ENCODE measurements around the gene C22orf15.

Gene C22orf15

GRCh38 chr22:23772649-23773473 lies 10.1 kb downstream of the C22orf15 start, which contains the start of gene MMP11:
MMP11 (plus strand) TSS chr22:23772849; CDS start chr22:23772871, 22 bp downstream.
- peak in 4 of 56 donors; percentile 23 to 56 (median 38) for DNase-seq

- DNase-seq: no peak
Measured at GRCh38 chr22:23773483-23774113, 10.8 kb downstream of the C22orf15 start.

DNA sequence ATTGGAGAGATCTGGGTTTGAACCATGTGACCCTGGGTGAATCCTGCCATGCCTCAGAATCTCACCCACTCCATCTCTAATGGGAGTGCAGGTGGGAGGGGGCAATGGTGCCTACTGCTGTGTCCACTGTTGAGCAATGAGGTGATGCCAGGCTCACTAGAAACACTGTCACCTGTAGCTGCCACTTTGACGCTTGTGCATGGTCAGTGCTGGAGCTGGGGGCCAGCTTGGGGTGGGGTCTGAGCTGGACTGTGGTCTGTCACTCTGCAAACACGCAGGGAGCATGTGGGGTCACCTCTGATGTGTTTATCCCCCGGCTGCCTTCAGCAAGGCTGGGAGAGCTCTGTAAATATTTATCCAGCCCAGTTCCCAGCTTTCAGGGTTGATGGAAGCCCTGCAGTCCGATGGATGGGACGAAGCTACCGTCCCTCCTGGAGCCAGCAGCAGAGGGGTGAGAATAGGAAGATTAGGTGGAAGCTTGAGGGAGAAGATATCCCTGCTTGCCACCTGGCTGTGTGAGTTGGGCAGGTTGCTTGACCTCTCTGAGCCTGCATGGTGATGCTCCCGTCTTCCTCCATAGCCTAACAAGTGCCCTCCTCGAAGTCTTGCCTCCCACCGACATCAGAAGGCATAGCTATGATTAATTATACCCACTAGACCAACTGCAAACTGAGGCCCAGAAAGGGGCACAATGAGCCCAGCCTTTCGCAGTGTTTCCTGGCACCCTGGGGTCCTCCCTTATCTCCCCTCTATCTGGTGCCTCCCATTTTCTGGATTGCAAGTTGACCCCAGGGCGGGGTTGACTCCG lies 11.5 kb downstream of the C22orf15 start:
- DNase-seq: no peak

- no peak for DNase-seq
Measured at GRCh38 chr22:23774922-23775436, 12.2 kb downstream of the C22orf15 start.

GRCh38 chr22:23775779-23776375 lies 13.1 kb downstream of the C22orf15 start:
- no peak for DNase-seq

DNA sequence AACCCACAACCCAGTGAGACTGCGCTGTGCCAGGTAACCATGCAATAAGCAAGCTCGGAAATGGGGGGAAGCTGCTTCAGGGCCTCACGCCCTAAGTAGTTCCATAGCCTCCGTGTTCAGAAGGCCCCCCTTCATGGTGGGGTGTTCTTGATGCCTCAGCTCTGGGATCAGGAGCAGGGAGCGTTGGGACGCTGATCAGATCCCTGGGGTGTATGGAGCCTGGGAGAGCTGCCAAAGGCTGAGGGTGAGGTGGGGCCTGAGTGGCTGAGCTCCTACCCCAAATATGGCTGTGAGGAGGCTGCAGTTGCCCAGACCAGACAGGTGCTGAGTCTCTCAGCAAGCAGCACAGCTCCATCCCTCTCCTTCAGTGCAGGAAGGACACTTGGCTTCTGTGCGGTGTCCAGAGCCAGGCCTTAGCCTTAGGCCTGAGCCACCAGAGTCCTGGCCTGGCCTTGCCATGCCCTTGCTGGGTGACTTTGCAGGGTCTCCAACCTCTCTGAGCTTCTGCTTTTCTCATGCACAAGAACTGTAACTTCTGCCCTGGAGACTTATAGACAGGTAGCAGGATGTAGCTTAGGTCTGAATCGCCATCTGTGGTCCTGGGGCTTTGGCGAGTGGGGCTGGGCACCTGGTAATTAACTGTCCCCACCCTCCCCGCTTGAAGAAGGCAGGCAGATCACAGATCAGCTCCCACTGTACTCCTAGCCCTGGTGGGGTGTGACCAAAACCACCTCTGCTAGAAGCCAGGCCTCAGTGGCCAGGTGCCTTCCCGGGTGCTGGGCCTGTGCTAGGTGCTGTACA lies 15.2 kb downstream of the C22orf15 start:
- DNase-seq: no peak

GRCh38 chr22:23778577-23778900 lies 15.7 kb downstream of the C22orf15 start:
- DNase-seq: no peak

GRCh38 chr22:23779083-23779482 lies 16.3 kb downstream of the C22orf15 start:
- no peak for DNase-seq

DNA sequence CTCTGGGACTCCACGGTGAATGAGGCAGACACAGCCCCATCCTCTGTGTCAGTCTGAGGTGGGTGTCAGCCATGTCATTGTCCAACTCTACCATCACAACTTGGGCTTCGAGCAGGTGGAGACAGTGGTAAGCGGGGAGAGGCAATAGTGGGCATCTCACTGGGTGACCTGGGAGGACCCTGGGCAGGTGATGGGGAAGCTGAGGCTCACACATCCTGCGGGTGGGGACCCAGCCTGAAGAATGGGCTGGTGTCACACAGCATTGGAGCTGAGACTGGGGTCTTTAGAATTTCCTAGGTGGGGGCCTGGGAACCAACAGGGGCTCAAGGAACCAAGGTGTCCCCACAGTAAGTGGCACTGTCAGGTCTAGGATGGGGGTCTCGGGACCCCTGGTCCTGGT lies 16.9 kb downstream of the C22orf15 start:
- DNase-seq: no peak

DNA sequence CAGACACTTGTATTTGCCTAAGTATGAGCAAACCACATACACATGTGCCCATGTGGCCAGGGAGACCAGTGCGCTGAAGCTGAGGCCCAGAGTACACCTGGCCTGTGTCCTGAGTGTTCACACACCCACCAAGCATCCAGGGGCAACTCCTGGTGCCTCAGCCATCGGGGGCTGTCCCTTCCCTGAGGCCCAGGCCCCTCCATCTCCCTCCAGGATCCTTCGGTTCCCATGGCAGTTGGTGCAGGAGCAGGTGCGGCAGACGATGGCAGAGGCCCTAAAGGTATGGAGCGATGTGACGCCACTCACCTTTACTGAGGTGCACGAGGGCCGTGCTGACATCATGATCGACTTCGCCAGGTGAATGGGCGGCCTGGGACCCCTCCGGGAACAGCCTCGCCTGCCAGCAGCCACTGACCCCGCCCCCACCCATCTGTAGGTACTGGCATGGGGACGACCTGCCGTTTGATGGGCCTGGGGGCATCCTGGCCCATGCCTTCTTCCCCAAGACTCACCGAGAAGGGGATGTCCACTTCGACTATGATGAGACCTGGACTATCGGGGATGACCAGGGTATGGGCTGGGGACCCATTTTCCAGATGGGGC lies 17.5 kb downstream of the C22orf15 start:
- DNase-seq: no peak

DNA sequence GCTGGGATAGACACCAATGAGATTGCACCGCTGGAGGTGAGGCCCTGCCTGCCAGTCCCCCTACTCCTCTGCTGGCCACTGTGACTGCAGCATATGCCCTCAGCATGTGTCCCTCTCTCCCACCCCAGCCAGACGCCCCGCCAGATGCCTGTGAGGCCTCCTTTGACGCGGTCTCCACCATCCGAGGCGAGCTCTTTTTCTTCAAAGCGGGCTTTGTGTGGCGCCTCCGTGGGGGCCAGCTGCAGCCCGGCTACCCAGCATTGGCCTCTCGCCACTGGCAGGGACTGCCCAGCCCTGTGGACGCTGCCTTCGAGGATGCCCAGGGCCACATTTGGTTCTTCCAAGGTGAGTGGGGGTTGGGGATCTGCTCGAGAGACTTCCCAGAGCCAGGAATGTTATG lies 18.3 kb downstream of the C22orf15 start:
- peak in 55 of 56 donors; percentile 19 to 93 (median 71) for DNase-seq

DNA sequence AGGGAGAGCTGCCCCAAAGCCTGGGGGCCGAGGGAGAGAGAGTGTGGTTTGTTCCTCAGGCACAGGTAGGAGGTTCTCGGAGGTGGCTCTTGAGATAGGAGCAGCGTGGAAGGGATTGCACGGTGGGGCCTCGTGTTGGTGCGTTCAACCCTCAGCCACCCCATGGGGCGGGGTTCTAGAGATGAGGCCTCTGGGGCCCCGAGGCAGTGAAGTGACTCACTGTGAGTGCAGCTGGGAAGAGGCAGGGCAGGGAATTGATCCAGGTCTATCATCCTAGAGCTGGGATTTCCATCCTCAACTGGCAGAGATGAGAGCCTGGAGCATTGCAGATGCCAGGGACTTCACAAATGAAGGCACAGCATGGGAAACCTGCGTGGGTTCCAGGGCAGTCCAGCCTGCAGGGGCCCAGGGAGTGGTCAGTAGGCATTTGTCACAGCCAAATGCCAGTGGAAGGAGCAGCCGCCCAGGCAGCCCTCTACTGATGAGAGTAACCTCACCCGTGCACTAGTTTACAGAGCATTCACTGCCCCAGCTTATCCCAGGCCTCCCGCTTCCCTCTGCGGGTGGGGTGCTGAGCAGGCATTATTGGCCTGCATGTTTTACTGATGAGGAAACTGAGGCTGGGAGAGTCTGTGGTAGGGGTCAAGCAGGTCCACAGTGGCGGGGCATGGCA lies 18.9 kb downstream of the C22orf15 start:
- DNase-seq: peak in 3 of 56 donors; percentile 35 to 50 (median 38)

DNA sequence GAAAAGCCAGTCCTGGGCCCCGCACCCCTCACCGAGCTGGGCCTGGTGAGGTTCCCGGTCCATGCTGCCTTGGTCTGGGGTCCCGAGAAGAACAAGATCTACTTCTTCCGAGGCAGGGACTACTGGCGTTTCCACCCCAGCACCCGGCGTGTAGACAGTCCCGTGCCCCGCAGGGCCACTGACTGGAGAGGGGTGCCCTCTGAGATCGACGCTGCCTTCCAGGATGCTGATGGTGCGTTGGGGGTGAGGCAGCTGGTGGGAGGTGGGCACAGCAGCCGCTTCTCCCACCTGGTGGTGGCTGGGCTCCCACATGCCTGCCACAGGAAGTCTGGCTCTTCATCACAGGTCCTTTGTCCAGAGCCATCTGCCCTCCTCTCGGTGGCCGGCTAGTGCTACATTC lies 19.5 kb downstream of the C22orf15 start:
- no peak for DNase-seq

DNA sequence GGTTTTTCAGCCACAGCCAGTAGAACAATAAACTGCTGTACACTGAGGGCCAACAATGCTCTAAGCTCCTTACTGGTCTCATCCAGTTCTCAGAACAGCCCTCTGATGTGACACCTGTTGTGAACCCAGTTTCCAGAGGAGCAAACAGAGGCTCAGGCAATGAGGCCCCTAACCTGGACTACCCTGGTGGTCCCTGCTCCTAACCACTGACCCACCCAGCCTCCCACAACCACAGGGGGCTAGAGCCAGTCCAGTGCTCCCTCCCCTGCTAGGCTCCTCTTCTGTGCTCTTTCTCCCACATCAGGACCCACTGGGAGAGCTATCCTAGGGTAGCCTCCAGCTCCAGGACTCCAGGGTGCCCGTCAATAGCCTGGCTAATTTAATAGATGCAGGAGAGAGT lies 19.9 kb downstream of the C22orf15 start:
- no peak for DNase-seq

DNA sequence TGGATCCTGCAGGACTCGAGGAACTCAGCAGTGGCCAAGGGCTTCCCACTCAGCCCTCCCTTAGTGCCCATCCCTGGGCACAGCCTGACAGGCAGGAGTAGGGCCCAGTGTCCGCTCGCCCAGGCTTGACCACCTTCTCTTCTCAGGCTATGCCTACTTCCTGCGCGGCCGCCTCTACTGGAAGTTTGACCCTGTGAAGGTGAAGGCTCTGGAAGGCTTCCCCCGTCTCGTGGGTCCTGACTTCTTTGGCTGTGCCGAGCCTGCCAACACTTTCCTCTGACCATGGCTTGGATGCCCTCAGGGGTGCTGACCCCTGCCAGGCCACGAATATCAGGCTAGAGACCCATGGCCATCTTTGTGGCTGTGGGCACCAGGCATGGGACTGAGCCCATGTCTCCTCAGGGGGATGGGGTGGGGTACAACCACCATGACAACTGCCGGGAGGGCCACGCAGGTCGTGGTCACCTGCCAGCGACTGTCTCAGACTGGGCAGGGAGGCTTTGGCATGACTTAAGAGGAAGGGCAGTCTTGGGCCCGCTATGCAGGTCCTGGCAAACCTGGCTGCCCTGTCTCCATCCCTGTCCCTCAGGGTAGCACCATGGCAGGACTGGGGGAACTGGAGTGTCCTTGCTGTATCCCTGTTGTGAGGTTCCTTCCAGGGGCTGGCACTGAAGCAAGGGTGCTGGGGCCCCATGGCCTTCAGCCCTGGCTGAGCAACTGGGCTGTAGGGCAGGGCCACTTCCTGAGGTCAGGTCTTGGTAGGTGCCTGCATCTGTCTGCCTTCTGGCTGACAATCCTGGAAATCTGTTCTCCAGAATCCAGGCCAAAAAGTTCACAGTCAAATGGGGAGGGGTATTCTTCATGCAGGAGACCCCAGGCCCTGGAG lies 20.7 kb downstream of the C22orf15 start:
- DNase-seq: no peak

DNA sequence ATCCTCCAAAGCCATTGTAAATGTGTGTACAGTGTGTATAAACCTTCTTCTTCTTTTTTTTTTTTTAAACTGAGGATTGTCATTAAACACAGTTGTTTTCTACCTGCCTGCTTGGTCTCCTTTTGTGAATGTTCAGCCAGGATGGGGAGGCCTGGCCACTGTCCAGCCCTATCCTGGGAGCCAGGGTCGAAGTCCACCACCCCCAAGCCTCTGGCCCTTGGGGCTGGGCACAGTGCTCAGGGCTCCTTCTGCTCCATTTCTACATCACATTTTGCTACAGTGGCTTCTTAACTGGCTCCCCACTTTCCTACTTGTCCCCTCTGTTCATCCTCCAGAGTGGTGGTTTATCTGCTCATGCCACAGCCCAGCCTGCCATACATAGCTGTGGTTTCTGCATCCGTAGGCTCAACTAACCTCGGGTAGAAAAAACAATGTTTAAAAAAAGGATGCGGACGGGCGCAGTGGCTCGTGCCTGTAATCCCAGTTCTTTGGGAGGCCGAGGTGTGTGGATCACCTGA lies 21.5 kb downstream of the C22orf15 start:
- DNase-seq: no peak

DNA sequence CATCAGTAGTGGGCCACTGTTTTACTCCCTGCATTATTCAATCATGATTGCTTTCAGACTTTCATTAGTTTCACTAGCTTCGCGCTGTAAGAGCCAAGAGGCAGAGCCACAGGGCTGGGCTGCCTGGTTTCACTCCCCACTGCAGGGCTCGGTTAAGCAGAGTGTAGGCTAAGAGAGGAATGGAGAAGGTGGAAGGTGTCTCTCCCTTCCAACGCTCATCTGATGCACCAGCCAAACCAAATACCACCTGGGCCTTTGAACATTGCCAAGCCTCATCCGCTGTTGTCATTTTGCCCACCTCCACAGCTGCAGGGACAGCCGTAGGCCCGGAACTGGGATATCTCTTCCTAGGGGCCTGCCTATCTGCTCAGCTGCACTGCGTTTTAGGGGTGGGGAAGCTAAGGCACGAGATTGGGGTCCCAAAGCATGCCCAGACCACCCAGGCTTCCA lies 23.5 kb downstream of the C22orf15 start:
- DNase-seq: no peak

Data from amygdala (tissue), 56 donors.